ENCODE measurements around the gene VPS33B.

The VPS33B gene

DNA sequence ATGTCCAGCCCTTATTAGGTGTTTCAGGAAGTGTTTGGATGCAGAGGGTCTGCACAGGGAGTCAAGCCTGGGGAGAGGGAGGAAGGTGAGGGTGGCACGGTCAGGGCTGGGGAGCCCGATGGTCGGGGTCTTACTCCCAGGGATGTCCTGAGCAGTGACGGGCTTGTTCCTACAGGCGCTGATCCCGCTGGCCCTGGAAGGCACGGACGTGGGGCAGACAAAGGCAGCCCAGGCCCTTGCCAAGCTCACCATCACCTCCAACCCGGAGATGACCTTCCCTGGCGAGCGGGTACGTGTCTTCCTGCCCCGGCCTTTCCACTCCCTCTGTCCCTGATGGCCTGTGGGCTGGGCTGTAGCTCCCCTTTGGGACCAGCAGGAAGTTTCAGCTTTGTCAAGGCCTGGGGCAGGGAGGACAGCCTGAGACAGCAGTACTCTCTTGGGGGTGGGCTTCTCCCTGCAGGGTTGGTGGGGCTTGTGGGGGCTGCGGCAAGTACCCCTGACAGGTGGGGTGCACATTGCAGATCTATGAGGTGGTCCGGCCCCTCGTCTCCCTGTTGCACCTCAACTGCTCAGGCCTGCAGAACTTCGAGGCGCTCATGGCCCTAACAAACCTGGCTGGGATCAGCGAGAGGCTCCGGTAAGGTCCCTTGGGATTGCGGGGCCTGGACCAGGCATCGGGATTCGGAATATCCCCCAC lies 72.3 kb downstream of the VPS33B start:
- DNase-seq (ENCODE audit: low read depth) = no peak

Data from stimulated activated CD8-positive, alpha-beta memory T cell treated with anti-CD3 and anti-CD28 coated beads, Interleukin-12 subunit alpha, Interleukin-12 subunit beta, amount 100 ng/mL, for 4 hours (primary cell).